Middle frontal gyrus (tissue), 1 donor: Measurements from ENCODE around the gene ST3GAL3.
A peak's percentile ranks its signal among the peaks of the same experiment; 100 is the strongest.

ENCODE experiments used
- DNase-seq: peaks from one replicate; pipeline ENCODE4 v3.0.0-alpha.2; 2015; ENCODE audit warnings: low spot score; ENCODE audit errors: extremely low spot score

The ST3GAL3 gene, protein sequence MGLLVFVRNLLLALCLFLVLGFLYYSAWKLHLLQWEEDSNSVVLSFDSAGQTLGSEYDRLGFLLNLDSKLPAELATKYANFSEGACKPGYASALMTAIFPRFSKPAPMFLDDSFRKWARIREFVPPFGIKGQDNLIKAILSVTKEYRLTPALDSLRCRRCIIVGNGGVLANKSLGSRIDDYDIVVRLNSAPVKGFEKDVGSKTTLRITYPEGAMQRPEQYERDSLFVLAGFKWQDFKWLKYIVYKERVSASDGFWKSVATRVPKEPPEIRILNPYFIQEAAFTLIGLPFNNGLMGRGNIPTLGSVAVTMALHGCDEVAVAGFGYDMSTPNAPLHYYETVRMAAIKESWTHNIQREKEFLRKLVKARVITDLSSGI

DNA sequence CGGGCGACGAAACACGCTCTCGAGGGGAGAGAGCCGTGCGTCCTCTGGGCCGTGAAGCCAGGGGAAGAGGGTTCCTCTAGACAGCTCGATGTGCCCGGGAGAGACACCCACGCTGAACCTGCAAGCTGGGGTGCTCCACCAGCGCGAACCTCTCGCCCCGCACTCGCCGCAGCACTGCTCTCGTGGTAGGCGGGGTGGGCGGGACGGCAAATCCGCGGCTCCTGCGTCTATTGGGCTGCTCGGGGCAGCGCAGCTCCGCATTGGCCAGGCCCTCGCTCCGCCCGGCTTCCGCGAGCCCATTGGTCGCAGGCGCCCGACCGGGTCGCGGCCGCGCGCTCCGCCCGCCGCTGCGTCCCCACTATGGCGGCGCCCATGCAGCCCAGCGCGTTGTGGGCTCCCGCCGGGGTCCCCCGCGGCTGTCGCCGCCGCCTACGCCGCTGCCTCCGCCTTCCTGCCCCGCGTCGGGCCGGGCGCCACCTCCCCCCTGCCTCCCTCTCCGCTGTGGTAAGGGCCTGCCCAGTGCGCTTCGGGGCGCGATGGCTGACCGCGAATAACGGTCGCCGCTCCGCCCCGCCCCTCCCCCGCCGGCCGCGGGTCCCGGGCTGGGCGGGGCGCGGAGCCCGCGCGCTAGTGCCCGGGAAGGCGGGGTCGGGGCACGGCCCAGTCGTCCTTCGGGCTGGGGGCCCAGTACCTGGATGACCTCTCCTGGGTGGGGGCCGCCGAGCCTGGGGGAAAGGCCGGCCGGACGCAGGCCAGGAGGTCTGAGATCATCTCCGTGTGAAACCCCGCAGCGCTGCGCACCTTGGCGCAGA is at the start of gene ST3GAL3:
Gene ST3GAL3 (plus strand): TSS at position 347 of the 812 bp plus-strand sequence. CDS start 28,727 bp downstream, outside the sequence.
- DNase-seq, result peak; percentile 85

DNA sequence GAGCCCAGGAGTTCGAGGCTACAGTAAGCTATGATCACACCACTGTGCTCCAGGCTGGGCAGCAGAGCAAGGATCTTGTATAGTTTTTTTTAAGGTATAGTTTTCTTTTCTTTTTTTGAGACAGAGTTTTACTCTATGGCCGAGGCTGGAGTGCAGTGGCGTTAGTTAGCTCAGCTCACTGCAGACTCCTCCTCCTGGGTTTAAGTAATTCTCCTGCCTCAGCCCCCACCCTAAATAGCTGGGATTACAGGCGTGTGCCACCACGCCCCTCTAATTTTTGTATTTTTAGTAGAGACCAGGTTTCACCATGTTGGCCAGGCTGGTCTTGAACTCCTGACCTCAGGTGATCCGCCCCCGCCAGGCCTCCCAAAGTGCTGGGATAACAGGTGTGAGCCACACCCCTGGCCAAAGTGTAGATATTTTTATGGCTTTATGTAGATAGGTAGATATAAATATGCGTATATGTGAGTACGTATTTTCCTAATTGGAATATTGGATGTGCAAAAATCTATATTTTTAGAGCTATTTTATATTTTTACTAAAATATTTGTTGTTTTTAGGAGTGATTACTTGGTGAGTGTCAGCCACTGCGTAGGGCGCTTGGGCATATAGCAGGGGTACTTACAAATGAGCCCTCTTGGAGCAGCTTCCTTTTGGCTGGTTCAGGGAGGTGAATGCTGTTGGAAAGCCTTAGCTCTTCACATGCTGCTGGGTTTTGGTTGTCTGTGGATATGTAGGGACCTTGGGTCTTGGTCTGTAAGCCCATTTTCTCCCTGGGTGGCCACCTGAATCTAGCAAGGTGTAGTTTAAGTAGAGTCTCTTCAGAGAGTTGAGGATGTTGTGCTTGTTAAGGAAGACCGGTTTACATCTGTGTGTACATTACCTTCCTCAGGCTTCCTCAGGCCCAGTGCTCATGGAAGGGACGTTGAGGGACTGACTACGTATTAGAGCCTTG is 47.8 kb upstream of the ST3GAL3 start:
- DNase-seq, result no peak

DNA sequence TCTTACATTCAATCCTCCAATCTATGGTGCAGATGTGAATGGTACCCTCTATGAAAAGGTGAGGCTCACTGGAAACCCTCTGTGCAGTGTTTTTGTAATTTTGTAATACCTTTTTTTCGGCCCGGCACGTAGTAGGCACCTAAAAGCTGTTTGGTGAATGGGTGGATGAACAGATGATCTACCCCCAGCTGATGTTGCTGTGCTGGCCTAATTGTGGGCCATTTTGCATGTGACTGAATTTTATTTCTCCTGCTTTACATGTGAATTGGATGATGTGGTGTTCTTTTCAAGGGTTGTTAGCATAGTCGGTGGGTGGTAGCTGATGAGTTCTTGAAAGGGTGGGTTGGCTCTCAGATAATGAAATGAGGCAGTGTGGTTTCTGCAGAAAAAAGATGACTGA is 47.0 kb upstream of the ST3GAL3 start:
- no peak for DNase-seq

DNA sequence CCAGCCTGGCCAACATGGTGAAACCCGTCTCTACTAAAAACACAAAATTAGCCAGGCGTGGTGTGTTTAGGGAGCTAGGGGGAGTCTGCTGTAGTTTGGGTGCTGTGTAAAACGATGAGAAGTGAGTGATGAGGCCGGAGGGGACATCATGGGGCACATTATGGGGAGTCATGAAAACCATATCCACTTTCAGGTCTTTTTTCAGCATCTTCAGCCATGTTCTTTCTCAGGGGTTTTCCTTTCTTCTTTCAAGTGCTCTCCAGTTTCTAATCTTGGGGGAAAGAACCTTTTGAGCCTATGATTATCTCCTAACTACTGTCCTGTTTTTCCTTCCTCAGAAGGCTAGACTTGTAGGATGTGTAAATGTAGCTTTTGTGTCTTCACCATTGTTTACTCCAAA is 43.0 kb upstream of the ST3GAL3 start:
- DNase-seq, result no peak

DNA sequence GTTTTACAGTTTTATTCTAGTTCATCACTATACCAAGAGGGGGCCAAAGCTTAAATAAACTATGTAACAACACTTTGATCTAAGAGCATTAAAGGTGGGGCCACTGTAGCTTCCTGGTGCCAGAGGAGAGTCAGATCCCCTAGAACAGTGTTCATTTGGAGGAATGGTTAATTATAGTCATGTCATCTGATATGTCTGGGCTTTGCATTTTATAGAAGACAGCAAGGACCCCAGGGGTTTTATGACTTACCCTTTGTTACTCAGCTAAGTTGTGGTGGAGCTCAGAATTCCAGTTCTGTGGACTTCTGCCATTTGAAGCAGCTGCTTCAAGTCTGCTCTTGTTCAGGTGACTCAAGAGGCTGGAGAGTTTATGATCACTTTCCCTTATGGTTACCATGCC is 40.7 kb upstream of the ST3GAL3 start:
- no peak for DNase-seq

DNA sequence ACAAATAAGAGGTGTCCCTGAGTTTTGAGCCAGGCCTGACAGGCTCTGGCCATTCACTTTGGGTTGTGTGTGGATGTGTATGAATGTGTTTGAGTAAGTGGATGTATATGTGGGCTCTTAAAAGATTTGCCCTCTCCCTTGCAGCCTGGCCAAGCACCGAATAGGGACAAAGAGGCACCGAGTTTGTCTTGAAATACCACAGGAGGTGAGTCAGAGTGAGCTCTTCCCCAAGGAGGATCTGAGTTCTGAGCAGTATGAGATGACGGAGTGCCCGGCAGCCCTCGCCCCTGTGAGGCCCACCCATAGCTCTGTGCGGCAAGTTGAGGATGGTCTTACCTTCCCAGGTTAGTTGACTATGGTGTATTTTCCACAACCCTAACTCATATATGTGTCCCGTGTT is 38.4 kb upstream of the ST3GAL3 start:
- DNase-seq, result no peak

DNA sequence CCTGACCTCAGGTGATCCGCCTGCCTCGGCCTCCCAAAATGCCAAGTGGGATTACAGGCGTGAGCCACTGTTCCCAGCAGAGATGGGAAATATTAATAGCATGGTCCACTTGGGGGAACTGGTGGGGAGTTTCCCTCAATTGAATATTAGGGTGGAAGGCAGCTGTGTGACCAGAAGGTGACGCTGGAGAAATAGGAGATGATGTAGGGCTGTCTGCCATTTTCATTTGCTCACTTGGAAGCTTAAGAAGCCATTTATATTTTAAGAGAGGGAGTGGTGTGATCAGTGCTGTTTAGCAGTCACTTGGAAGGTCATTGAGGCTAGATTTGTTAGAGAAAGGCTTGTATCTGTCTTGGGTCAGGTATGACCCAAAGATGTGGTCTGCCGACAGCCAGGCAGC is 37.5 kb upstream of the ST3GAL3 start:
- no peak for DNase-seq

DNA sequence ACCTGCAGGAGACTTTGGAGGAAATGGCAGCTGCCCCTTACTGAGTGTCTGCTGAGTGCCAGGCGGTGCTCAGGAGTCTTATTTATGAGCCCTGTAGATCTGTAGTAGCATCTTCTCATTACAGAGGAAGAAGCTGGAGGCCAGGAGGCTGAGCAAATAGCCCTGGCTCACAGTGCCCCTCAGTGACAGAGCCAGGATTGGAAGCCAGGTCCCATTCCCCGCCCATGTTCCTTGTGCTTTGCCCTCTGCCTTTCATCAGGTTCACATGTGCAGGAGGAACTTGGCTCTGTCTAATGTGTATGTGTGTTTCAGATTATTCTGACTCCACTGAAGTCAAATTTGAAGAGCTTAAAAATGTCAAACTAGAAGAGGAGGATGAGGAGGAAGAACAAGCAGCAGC is 36.1 kb upstream of the ST3GAL3 start:
- DNase-seq, result no peak

DNA sequence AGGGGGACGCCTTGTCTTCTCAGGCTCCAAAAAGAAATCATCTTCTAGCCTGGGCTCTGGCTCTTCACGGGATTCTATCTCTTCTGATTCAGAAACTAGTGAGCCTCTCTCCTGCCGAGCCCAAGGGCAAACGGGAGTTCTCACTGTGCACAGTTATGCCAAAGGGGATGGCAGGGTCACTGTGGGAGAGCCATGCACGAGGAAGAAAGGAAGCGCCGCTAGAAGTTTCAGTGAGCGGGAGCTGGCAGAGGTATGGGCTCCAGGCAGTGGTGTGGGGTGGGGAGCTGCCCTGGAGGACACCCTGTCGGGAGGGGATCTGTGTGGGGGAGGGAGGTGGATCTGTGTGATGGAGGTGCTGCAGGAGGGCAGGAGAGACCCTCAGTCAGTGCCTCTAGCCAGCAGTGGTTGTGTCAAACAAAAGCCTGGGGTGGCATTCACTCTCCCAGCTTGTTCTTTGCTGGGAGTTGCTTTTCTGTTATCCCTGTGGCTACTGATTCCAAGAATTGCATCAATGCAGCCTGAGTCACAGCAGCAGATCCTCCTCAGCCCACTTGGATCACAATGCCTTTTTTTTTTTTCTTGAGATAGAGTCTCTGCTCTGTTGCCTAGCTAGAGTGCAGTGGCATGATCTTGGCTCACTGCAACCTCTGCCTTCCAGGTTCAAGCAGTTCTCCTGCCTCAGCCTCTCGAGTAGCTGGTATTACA is 35.6 kb upstream of the ST3GAL3 start:
- DNase-seq, result no peak

DNA sequence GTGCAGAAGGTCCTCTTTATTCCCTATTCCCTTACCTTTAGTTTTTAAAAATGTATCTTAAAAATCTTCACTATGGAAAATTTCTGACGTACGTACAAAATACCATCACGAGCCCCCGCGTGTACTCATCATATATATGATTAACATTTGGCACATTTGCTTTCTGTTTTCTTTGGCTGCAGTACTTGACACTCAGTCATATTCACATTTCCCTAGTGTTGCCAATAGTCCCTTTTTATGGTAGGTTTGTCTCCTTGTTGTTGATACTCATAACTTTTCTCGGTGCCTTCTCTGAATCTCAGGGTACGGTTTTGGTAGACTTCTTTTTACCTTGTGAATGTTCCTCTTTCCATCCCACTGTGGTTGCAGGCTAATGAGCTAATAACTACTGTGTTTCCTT is 34.1 kb upstream of the ST3GAL3 start:
- DNase-seq, result no peak

DNA sequence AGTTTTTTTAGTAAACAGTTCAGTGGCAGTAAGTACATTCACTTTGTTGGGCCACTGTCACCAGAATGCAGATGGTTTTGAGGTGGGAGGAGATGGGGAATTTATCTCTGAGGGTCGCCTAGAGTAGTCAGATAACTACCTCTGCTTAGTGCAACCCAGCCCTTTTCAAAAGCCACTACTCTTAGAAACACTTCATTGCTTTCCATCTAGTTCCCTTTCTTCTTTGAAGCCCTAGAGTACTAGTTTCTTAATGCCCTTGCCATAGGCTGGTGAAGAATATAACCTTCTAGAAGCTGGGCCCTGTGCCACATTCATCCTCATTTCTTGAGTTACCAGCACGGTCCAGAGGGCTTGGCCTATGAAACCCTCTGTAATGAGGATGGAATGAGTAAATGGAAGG is 28.4 kb upstream of the ST3GAL3 start:
- DNase-seq, result no peak

DNA sequence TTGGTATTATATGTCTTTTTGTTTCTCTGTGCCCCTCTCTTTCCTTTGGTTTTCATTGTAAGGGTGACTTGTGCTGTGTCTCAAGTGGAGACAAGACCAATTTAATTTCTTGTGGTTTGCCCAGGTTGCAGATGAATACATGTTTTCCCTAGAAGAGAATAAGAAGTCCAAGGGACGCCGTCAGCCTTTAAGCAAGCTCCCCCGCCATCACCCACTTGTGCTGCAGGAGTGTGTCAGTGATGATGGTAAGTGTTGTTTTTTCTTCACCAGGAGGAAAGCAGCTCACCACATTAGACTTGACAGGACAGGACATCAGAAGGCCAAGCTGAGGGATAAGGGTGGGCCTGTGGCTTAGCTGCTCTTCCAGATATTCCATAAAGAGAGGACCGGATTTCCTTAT is 23.8 kb upstream of the ST3GAL3 start:
- no peak for DNase-seq

DNA sequence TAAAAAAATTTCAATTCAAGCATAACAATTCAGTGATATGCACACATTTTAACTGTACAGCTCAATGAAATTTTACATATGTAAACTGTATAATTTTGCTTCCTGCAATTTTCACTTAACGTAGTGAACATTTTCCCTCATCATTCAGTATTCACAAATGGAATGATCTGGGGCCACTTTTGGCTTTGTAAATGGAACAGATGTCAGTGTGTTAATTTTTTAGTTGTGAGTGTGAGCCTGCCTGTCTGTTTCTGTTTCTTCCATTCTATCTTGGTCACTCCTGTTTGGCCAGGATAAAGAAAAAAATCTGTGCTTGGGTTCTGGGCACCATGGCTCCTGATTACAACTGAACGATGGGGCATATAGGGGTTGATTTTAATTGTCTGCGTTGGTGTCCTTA is 20.5 kb upstream of the ST3GAL3 start:
- DNase-seq, result no peak

DNA sequence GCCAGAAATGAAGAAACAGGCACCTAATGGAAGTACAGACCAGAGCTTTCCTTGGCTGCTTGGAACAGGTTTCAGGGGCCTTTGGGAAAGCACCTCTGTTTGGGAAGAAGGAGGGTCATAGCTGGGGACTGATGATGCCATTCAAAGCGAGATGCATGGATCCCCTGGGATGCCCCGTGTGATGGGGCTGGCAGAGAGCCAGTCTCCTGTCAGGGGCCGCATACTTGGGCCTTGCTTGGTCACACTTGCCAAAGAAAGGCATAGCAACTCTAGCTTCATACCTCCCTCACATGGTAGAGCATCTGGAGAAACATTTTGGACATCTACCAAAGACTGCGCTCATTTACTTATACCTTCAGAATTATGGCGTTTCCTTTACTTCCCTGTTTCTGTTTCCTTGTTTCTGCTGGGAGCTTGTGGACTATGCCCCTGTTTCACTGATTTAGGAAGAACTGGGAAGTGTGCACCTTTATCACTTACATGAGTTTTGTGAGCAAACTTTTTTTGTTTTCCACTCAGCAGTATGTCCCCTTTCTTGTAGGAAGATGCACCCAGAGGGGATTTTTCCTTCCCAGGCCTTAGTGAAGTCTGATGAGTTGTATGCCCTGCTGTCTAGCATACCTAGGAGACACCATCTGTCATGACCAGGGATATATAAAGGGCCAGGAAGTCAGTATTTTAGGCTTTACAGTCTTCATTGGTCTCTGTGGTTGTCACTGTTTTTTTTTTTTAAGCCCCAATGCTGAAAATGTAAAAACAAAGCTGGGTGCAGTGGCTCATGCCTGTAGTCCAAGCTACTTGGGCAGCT is 19.8 kb upstream of the ST3GAL3 start:
- DNase-seq, result no peak

DNA sequence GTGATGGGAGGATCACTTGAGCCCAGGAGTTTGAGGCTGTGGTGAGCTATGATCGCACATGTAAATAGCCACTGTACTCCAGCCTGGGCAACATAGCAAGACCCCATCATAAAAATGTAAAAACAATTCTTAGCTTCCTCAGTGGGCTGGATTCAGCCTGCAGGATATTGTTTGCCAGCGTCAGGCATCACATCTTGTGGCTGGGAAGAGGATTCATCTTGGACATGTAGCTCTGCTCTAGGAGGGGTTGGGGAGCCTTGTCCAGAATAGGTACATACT is 19.3 kb upstream of the ST3GAL3 start:
- DNase-seq, result no peak

DNA sequence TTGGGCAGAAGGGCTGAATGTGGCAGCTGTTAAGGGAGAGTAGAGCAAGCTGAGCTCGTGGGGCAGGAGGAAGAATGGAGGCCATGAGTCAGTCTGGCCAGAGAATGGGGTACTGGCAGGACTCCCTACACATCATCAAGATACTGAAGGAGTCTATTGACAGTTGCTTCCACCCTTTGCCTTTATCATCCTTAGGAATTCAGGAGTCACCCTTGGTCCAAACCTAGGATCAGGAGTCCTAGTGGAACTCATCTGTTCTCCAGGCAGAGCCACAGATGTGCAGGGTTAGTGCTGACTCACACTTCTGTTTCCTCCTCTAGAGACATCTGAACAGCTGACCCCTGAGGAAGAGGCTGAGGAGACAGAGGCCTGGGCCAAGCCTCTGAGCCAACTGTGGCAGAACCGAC is 18.7 kb upstream of the ST3GAL3 start:
- DNase-seq, result no peak

DNA sequence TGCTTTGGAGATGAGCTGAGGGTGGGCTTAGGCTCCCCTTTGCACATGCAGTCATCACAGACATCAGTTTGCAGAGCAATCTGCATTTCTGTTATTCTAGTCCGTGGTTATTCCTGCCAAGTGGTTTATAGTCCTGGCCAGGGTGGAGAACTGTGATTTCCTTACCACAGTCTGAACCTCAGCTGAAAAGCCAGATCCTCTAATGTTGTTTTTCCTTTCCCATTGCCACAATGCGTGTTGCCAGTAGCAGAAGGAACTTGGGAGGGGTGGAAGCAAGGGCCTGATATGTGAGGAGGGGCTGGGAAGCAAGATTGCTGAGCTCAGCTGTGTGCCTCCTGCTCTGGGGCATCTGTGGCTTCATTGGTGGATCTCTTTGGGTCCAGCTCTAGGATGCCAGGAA is 18.0 kb upstream of the ST3GAL3 start:
- DNase-seq, result no peak

DNA sequence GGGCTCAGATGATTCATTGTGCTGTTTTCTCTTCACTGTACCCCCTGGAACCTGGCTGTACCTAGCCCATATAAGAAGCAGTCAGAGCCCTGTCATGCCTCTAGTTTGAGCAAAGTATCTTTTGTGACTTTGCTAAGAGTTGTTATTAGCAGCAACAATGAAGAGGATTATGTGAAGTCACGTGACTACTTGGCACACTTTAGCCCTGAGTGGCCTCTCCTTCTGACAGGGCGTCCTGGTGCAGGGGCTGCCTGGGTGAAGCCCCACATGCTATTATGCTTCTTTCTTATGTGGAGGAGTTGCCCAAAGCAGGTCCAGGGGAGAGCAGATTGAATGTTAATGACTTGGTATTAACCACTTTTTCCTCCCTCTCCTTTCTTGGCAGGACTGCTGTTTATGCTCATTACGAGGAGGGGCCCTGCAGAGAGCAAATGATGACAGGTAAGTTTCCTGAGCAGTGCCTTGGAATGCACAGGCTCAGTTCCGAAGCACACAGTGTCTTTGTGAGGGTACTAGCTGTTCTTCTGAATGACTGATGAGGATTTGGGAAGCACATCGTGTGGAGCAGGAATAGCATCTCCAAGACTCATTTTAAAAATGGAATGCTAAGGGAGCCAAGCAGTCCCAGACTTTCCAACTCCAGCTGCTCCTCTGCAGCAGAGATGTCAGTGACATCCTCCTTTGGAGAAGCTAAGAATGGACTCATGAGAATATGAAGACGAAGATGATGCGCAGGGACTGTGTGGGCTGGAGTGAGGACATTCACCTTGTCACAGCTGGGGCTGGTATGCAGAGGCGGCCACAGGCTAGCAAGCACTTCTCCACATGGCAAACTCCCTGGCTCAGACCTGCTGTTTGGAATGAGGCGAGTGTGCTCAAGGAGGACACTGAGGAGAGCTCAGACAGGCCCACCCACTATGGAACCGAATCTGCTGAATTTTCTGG is 15.2 kb upstream of the ST3GAL3 start:
- DNase-seq, result peak; percentile 56

DNA sequence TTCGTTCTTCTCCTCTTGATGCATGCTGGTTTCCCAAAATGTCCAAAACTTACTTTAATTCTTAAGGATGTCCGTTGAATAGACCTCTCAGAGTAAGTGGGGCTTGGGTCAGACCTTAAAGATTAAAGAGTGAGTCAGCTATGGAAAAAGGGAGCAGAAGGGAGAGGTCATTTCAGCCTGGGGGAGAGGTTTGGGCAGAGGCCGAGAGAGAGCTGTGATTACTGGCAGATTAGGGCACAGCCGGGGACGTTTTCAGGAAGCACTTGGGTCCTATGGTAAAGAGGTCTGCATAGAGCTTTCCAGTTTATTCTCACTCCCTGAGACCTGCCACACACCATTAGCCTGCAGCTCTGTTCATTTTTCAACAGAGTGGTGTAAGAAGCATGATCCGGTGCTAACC is 14.0 kb upstream of the ST3GAL3 start:
- DNase-seq, result no peak
